ENCODE results near the gene CCDC120.

The CCDC120 gene

GRCh38 chrX:49058794-49059193 lies at the start of gene CCDC120:
Gene CCDC120, plus strand, starts transcription at chrX:49058999. Its CDS starts 3,043 bp downstream, at chrX:49062042.
- no peak for DNase-seq (ENCODE audit: low read depth)

- no peak for DNase-seq (ENCODE audit: low read depth)
Observed at GRCh38 chrX:49019050-49019449, 39.7 kb upstream of the CCDC120 start.

GRCh38 chrX:49019599-49020249 lies 39.1 kb upstream of the CCDC120 start:
- DNase-seq (ENCODE audit: low read depth): no peak

GRCh38 chrX:49029876-49030275 lies 28.9 kb upstream of the CCDC120 start:
- DNase-seq (ENCODE audit: low read depth): no peak

DNA sequence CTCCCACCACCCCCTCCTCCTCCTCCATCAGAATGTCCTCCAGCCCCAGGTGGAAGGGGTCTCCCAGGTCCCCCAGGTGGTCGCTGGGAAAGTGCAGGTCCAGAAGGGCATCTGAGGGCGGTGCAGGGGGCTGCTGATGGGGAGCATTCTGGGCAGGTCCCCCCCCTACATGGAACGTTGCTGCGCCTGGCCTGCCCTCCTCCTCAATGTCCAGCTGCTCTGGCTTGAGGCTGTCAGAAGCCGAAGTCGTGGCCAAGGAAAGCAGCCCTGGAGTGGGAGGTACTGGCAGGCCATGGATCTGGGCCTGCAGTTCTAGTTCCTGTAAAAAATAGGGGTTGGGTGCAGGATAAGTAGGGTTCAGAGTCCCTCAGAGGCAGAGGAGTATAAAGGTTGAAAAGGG lies 28.5 kb upstream of the CCDC120 start:
- no peak for DNase-seq (ENCODE audit: low read depth)

DNA sequence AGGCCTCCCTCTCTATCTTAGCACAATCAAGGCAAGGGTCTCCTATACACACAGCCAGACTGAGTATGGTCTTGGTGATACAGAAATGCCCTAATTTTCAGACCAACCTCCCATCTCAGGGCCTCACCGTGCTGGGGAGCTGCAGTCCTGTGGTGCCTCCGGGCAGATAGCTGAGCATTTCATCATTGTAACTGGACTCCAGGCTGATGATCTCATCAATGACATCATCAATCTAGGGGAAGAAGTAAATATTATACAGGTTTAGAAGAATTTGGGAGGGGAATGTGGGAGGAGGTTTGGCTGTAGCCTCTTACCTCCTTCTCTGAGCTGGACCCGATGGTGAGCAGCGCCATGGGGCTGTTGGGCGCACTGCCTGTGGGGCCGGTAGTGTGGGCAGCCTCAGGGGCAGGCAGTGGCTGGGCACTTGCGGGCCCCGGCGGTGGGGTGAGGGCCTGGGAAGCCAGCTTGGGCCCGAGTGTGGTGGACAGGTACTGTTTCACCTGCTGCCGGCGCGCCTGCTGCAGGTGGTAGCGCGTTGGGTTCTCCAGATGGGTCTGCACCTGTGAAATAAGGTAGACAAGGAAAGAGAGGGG lies 20.8 kb upstream of the CCDC120 start:
- DNase-seq (ENCODE audit: low read depth): no peak

- DNase-seq (ENCODE audit: low read depth): peak; percentile 87
Observed at GRCh38 chrX:49039598-49040375, 19.0 kb upstream of the CCDC120 start.

DNA sequence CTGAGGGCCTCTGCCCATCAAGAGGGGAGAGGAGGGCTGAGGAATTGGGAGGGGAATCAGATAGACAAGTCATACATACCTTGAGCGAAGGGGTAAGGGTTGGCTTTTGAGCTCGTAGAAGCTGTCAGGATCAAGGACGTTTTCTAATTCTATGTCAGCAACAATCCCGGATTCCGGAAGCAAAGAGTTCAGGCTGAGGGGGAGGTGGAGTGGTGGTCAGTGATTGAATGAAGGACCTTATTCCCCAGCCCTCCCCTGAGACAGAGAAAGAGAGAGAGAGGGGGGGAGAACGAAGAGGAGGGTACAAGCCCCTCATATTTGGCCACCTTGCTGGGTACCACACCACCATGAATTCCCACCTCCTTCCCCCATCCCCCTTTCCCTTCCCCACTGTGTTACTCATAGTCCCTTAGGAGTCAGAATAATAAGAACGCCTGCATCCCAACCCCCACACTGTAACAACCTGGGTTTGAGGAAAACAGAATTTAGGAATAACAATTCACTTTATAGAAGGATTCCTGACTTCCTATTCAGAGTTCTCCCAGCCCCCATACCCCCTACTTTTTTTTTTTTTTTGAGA lies 18.3 kb upstream of the CCDC120 start:
- DNase-seq (ENCODE audit: low read depth): no peak

DNA sequence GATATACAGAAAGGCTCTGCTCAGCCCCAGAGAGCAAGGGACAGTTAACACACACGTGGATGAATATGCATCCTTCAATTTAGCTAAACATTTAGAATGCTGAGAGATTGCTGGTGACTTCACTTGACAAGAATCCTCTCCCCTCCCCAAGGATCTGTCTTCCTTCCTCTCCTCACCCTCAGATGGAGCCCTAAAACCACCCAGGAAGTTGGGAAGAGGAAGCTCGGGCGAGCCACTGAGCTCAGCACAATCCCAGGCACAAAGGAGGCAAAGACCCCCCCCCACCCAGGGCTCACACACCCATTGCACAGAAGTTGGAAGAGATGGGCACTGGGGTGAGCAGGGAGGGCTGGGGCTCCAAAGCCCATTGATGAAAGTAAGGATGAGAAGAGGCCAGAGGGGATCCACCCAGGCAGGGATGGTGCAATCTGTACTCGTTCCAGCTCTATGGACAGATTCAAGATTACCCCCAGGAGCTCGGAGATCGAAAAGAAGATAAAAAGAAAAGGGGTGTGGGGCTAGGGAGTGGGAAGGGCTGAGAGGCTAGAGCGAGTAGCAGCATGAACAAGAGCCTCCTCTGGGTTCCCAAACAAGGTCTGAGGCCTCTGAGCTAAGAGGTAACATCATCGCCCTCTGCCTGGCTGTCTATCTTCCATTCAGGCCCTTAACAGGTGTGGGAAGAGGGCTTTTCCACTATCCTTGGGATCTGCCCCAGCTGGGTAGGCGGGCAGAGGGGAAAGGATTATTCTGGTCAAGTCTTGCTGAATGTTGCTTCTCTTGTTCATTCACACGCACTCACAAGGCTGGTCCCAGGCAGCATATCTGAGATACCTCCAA lies 16.8 kb upstream of the CCDC120 start:
- DNase-seq (ENCODE audit: low read depth): no peak

GRCh38 chrX:49042581-49043219 lies 16.1 kb upstream of the CCDC120 start:
- DNase-seq (ENCODE audit: low read depth): no peak

GRCh38 chrX:49043220-49043986 lies 15.4 kb upstream of the CCDC120 start, which contains the start of gene TFE3:
Gene TFE3, minus strand, starts transcription at chrX:49043357. Its CDS starts 131 bp downstream, at chrX:49043226.
- DNase-seq (ENCODE audit: low read depth): peak; percentile 99

GRCh38 chrX:49043987-49044281 lies 14.9 kb upstream of the CCDC120 start:
- DNase-seq (ENCODE audit: low read depth): no peak

DNA sequence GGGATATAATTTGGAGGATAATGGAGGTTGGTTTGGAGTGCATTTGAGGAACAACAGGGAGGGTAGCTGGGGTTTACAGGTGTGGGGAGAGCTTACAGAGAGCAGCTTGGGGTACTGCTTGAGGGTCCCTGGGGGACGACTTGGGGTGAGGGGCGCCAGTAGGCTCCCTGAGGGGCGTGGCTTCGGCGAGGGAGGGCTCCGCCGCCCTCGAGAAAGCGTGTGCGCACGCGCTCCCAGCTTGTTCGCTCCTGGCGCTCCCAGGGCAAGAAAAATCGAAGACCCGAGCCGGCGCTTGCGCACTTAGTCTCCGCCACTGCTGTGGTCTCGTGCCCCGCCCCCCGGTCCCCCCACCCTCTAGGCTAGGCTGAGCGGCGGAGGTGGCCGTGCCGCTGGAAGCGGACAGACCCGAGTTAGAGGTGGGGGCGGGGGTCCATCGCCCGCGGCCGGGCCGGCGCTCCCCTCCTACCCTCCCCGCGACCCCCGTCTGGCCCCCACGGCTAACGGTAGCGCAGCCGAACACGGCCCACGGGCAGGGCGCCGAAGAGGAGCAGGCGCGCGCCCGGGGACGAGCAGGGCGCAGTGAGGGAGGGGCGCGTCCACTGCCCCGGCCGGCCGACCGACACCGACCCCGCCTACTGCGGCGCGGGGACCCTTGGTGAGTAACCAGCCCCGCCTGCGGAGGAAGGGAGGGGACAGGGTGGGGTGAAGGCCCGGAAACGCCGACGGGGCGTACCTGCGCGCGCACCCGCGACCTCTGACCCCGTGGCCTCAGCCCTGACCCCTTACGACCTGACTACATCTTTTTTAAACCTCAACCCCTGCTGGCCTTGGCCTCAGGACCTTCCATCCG lies 5.4 kb upstream of the CCDC120 start:
- DNase-seq (ENCODE audit: low read depth): no peak

DNA sequence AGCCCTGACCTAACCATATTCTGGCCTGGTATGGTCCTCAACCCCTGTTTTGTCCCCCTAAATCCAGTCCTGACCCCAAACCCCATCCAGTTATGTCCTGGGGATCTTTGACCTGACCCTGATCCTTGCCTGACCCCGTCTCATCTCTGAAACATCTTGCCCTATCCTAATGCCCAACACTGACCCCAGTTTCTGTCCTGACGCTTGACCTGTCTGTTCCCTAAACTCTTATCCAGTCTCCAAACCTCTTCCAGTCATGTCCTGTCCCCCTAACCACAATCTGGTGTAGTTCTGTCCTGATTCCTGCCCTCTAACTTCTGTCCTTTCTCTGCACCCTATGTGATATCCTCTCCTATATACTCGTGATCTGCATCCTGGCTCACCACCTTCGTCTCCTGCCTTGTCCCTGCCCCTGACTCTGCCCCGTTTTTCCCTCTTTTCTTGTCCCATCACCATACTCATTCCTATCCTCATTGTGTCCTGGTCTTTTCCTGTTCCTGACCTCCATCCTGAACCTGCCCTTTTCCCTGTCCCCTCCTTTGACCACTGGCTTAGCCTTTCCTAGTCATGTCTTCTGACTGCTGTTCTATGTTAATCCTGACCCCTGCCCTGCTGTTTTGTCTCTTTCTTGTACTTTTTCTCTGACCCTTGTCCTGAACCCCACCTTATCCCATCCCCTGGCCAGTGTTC lies 4.6 kb upstream of the CCDC120 start:
- no peak for DNase-seq (ENCODE audit: low read depth)

GRCh38 chrX:49059201-49059600 lies 402 bp downstream of the CCDC120 start:
- no peak for DNase-seq (ENCODE audit: low read depth)

GRCh38 chrX:49059681-49060085 lies 884 bp downstream of the CCDC120 start:
- DNase-seq (ENCODE audit: low read depth): no peak

GRCh38 chrX:49060914-49061313 lies 2.1 kb downstream of the CCDC120 start:
- DNase-seq (ENCODE audit: low read depth): no peak

DNA sequence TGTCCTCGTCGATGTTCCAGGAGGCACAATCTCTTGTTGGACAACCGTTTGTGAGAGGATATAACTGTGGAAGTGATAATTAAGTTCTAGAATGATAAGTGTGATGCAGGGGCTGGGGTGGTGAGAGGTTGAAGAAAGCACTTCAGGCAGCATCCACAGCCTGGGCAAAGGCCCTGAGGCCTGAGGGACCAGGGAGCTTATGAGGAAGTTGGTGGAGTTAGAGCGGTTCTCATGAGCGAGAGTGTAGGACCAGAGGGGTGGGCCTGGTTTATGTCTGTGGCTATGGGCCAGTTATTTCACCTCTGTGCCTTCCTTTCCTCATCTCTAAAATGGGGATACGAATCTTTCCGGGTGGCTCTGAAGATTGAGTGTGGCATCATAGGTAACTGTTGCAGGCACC lies 2.7 kb downstream of the CCDC120 start:
- DNase-seq (ENCODE audit: low read depth): no peak

DNA sequence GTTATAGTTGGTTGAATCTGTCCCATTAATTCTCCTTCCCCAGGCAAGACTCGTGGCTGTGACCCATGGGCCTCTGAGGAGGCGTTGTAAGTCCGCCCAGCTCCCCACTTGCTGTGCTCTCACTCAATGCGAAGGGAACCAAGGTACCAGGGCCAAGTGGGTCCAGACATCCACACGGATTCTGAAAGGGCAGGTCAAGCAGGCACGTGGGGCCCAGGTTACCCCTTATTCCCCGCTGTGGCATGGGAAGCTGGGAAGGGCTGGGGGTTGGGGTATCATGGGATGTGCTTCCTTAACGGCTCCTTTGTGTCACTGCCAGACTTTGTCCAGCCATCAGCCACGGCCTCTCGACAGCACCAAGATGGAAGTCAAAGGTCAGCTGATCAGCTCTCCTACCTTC lies 3.1 kb downstream of the CCDC120 start:
- DNase-seq (ENCODE audit: low read depth): no peak
